ENCODE results near the gene CITED1.

CITED1 gene

DNA sequence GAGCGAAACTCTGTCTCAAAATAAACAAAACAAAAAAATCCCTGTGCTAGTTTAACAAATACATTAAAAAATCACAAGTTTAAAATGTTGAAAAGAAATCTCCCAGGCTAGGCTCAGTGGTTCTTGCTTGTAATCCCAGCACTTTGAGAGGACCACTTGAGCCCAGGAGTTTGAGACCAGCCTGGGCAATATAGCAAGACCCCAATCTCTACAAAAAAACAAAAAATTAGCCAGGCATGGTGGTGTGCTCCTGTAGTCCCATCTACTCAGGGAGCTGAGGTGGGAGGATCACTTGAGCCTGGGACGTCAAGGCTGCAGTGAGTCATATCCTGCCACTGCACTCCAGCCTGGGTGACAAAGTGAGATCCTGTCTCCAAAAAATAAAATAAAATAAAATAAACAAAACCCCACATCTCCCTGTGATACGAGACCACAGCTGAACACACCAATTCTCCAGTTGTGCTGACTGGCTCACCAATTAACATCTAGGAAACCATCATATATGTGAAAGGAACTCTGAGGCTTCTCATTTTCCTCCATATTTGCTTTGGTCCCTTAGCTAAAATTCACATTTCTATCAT lies 36.0 kb downstream of the CITED1 start:
- DNase-seq = no peak

DNA sequence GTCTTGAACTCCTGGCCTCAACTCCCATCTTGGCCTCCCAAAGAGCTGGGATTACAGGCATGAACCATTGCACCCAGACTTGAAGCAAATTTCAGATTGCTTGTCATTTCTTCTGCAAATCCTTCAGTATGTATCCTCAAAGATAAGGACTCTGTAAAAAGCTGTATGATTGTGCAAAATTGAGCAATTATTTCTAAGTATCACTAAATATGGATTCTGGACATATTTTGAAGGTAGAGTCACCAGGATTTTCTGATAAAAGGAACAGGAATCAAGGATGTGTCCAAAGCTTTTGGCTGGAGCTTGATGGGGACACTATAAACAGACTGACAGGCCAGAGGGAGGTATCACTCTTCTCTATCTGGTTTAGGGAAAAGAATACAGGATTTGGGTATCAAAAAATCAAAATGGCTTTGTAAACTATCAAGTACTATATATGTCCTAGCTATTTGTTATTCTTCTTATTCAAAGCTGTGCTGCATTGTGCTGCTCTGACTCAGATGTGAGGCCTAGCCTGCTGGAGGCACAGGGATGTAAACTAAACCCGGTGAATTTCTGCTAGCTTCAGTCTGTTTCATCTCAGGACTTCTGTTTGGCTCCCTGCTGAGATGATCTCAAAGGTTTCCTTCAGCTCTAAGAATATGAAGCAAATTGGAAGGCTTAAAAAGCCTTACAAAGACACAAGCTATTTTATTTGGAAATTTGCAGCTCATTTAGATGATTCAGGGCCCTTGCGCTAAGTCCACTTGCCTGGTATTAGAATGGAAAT lies 36.9 kb downstream of the CITED1 start:
- DNase-seq = no peak

DNA sequence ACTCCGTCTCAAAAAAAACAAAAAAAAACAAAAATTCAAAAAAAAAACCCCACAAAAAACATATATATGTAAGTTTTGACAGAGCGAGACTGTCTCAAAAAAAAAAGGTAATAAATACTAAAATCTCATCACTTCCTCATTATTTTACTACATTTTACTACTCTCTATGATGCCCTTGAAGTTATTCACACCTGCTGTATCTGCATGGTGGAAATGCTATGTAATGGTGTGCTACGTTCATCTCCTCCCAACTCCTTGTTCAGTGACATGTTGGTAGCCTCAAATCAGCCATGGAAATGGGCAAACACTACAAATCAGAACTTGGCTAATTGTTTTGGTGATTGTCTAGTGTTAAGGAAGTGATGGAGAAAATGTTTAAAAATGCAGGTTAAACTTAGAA lies 40.5 kb downstream of the CITED1 start:
- no peak for DNase-seq

DNA sequence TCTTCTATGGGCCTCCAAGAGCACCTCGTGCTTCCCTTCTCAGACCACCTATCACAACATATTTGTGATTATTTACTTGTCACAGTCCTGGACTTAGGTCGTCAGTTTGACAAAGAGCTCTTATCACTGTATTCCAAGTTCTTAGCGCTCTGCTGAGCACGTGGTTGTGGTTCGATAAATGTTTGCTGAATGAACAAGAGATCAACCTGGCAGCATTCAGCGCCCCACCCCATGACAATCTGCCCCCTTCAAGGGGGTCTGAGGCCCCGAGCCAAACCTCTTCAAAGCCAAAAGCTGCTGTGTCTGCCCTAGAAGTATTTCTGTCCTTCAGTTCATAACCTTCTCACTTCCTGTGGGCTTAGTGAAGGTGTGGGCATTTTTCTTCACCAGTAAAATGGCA lies 43.6 kb downstream of the CITED1 start:
- no peak for DNase-seq

- no peak for DNase-seq
These were observed 45.3 kb downstream of the CITED1 start for GRCh38 chrX:72260448-72260847.

- DNase-seq = no peak
These were observed 47.5 kb downstream of the CITED1 start for GRCh38 chrX:72258174-72258573.

- DNase-seq = no peak
These were observed 49.9 kb downstream of the CITED1 start for GRCh38 chrX:72255864-72256263.

DNA sequence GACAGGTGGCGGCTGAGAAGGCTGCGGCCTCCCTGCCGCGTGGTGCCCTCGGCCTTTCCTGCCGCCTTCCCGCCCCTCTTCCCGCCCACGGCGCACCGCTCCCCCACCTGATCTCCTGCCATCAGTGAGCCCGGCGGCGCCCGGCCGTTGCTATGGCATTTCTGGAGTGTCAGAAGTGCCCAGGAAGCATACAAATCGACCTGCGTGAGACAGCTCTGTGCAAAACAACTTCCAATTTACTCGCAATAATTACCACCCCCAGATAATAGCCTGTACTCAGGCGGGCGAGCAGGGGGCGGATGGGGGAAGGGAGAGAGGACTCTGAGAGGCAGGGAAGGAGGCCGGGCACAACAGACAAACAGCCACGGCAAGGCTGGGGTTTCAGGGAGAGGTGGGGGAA lies 50.3 kb downstream of the CITED1 start:
- DNase-seq = no peak

- DNase-seq = no peak
These were observed 50.9 kb downstream of the CITED1 start for GRCh38 chrX:72254816-72255215.

- DNase-seq = no peak
These were observed 52.0 kb downstream of the CITED1 start for GRCh38 chrX:72253686-72254085.

Measured in activated T-cell treated with anti-CD3 and anti-CD28 coated beads for 4 hours (primary cell).